NB4 (cell line): ENCODE measurements around the gene KLRC1.
"Not testable (repeated sequence)": the region's sequence is repeated elsewhere in the genome, so short reads cannot be mapped to it uniquely, and the experiment has no call there.

Experiments used
- DNase-seq: peaks from one replicate; pipeline ENCODE4 v3.0.0; 2010; ENCODE audit warnings: low read depth
- H3K4me3 ChIP-seq: one replicate; pipeline ENCODE4 v1.5.1; 2011; ENCODE audit warnings: mild to moderate bottlenecking, low read depth, low read length, moderate library complexity
- CTCF ChIP-seq: IDR thresholded peaks from one replicate; pipeline ENCODE4 v1.5.1; 2012; ENCODE audit warnings: low read depth, low read length
- MAX ChIP-seq: IDR thresholded peaks from 2 replicates; pipeline ENCODE4 v1.6.1; 2011; ENCODE audit warnings: low read depth, low read length
- MYC ChIP-seq: IDR thresholded peaks from 2 replicates; pipeline ENCODE4 v1.6.1; 2011; ENCODE audit warnings: low read depth, low read length
- POLR2A ChIP-seq: IDR thresholded peaks from 2 replicates; pipeline ENCODE4 v1.6.1; 2011; ENCODE audit warnings: mild to moderate bottlenecking; ENCODE audit not compliant: insufficient read length; ENCODE audit errors: extremely low read depth

The KLRC1 gene

GRCh38 chr12:10448236-10448635 is 4.9 kb downstream of the KLRC1 start:
- no peak overlapping the region for H3K4me3 ChIP-seq
- TF ChIP-seq POLR2A (no peak), MAX (no peak), CTCF (no peak)
- DNase-seq, result no peak

- DNase-seq, result peak; percentile 51
- not testable (repeated sequence) for H3K4me3 ChIP-seq
These were observed 7.1 kb downstream of the KLRC1 start for GRCh38 chr12:10446052-10446451.

- not testable (repeated sequence) for DNase-seq, H3K4me3 ChIP-seq
These were observed 12.0 kb downstream of the KLRC1 start for GRCh38 chr12:10441144-10441543.

- not testable (repeated sequence) for DNase-seq, H3K4me3 ChIP-seq
These were observed 13.4 kb downstream of the KLRC1 start for GRCh38 chr12:10439608-10440274.

GRCh38 chr12:10437601-10438000 is 15.6 kb downstream of the KLRC1 start:
- DNase-seq, H3K4me3 ChIP-seq: not testable (repeated sequence)

- DNase-seq, result peak; percentile 66
- not testable (repeated sequence) for H3K4me3 ChIP-seq
These were observed 17.4 kb downstream of the KLRC1 start, which contains the start of gene KLRC2 for GRCh38 chr12:10435816-10436215. TSS of gene KLRC2 (minus strand) at chr12:10436010. CDS start at chr12:10435986, 24 bp downstream.

GRCh38 chr12:10430623-10431022 is 22.6 kb downstream of the KLRC1 start:
- peak; percentile 16 for DNase-seq
- H3K4me3 ChIP-seq, result not testable (repeated sequence)

GRCh38 chr12:10425938-10426337 is 27.2 kb downstream of the KLRC1 start:
- DNase-seq, result not testable (repeated sequence)

GRCh38 chr12:10424260-10424899 is 28.8 kb downstream of the KLRC1 start:
- H3K4me3 ChIP-seq, DNase-seq: not testable (repeated sequence)

More at GRCh38 chr12:10425938-10426337, 27.2 kb downstream of the KLRC1 start:
- not testable (repeated sequence) for H3K4me3 ChIP-seq

GRCh38 chr12:10422159-10422558 is 31.0 kb downstream of the KLRC1 start:
- not testable (repeated sequence) for DNase-seq, H3K4me3 ChIP-seq

GRCh38 chr12:10420334-10420733 is 32.8 kb downstream of the KLRC1 start, which contains the start of gene KLRC3:
TSS of gene KLRC3 (minus strand) at chr12:10420595. CDS start at chr12:10420550, 45 bp downstream.
- not testable (repeated sequence) for H3K4me3 ChIP-seq, DNase-seq

GRCh38 chr12:10409392-10409791 is 43.8 kb downstream of the KLRC1 start, which contains the start of gene KLRC4:
TSS of gene KLRC4 (minus strand) at chr12:10409757. CDS start at chr12:10409575, 182 bp downstream.
- H3K4me3 ChIP-seq, result no peak within 1 kb of the TSS
- TF ChIP-seq POLR2A (no peak), MAX (0 out of 2 replicates have a peak, but pooled peaks have one; percentile 20), MYC (no peak), CTCF (no peak)
- DNase-seq, result peak; percentile 77
